ENCODE measurements around the gene IFI44L.

IFI44L gene

GRCh38 chr1:78652019-78652560 lies 31.8 kb downstream of the IFI44L start:
- Histone ChIP-seq H3K9me3 (ENCODE audit: control insufficient read depth, insufficient read depth, low read length) (no peaks in the 10 kb centered on the region; the same call in 1 of the 2 replicates), H3K36me3 (ENCODE audit: insufficient read depth, low read length) (no peaks in the 10 kb centered on the region), H3K9ac (ENCODE audit: low read depth, low read length) (no peak overlapping the region), H3K4me1 (ENCODE audit: insufficient read depth, low read length) (no peaks in the 10 kb centered on the region)

- Histone ChIP-seq H3K9me3 (ENCODE audit: control insufficient read depth, insufficient read depth, low read length) (no peaks in the 10 kb centered on the region), H3K4me1 (ENCODE audit: insufficient read depth, low read length) (no peaks in the 10 kb centered on the region), H3K9ac (ENCODE audit: low read depth, low read length) (no peak overlapping the region), H3K36me3 (ENCODE audit: insufficient read depth, low read length) (no peaks in the 10 kb centered on the region)
Observed at GRCh38 chr1:78658901-78659300, 38.7 kb downstream of the IFI44L start.

DNA sequence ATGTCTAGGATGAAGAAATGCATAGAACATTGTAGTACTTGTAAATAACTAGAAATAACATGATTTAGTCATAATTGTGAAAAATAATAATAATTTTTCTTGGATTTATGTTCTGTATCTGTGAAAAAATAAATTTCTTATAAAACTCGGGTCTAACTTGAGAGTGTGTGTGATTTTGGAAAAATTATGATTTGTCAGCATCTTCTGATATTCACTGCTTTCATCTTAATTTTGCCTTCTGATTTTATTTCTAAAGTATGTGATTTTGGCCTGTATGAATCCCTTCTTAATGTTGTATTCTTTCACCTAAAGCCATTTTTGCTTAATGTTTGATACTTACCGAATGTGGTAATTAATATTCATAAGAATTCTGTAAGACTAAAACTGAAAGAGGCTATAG lies 43.7 kb downstream of the IFI44L start:
- Histone ChIP-seq H3K4me1 (ENCODE audit: insufficient read depth, low read length) (no peaks in the 10 kb centered on the region), H3K9ac (ENCODE audit: low read depth, low read length) (no peak overlapping the region), H3K36me3 (ENCODE audit: insufficient read depth, low read length) (no peaks in the 10 kb centered on the region), H3K9me3 (ENCODE audit: control insufficient read depth, insufficient read depth, low read length) (no peaks in the 10 kb centered on the region)

- H3K9me3 ChIP-seq (ENCODE audit: control insufficient read depth, insufficient read depth, low read length), result no peaks in the 10 kb centered on the region
- H3K9ac ChIP-seq (ENCODE audit: low read depth, low read length), result no peak overlapping the region
- H3K36me3 ChIP-seq (ENCODE audit: insufficient read depth, low read length), result no peaks in the 10 kb centered on the region
- no peaks in the 10 kb centered on the region for H3K4me1 ChIP-seq (ENCODE audit: insufficient read depth, low read length)
Observed at GRCh38 chr1:78664763-78665162, 44.5 kb downstream of the IFI44L start.

DNA sequence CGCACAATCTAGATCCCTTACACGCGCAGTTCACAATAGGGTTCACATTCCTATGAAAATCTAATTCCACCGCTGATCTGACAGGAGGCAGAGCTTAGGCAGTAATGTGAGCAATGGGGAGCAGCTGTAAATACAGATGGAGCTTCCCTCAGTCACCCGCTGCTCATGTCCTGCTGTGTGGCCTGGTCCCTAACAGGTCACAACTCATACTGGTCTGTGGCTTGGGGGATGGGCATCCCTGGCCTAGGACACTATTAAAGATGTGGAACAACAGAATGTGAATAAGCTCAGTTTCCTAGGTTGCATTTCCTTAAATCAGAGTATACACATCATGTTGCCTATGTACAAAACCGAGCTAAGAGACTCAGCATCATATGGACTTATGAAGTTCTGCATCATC lies 45.6 kb downstream of the IFI44L start:
- H3K9me3 ChIP-seq (ENCODE audit: control insufficient read depth, insufficient read depth, low read length), result no peaks in the 10 kb centered on the region
- H3K4me1 ChIP-seq (ENCODE audit: insufficient read depth, low read length), result no peaks in the 10 kb centered on the region
- no peaks in the 10 kb centered on the region for H3K36me3 ChIP-seq (ENCODE audit: insufficient read depth, low read length)
- no peak overlapping the region for H3K9ac ChIP-seq (ENCODE audit: low read depth, low read length)

- Histone ChIP-seq H3K36me3 (ENCODE audit: insufficient read depth, low read length) (no peaks in the 10 kb centered on the region), H3K9me3 (ENCODE audit: control insufficient read depth, insufficient read depth, low read length) (no peaks in the 10 kb centered on the region), H3K4me1 (ENCODE audit: insufficient read depth, low read length) (no peaks in the 10 kb centered on the region), H3K9ac (ENCODE audit: low read depth, low read length) (no peak overlapping the region)
Observed at GRCh38 chr1:78667939-78668338, 47.7 kb downstream of the IFI44L start.

- no peaks in the 10 kb centered on the region for H3K9me3 ChIP-seq (ENCODE audit: control insufficient read depth, insufficient read depth, low read length)
- no peak overlapping the region for H3K9ac ChIP-seq (ENCODE audit: low read depth, low read length)
- H3K36me3 ChIP-seq (ENCODE audit: insufficient read depth, low read length), result no peaks in the 10 kb centered on the region
Observed at GRCh38 chr1:78668427-78668826, 48.2 kb downstream of the IFI44L start.

GRCh38 chr1:78672428-78672827 lies 52.2 kb downstream of the IFI44L start:
- Histone ChIP-seq H3K9me3 (ENCODE audit: control insufficient read depth, insufficient read depth, low read length) (no peaks in the 10 kb centered on the region), H3K9ac (ENCODE audit: low read depth, low read length) (no peak overlapping the region), H3K36me3 (ENCODE audit: insufficient read depth, low read length) (no peaks in the 10 kb centered on the region), H3K4me1 (ENCODE audit: insufficient read depth, low read length) (no peaks in the 10 kb centered on the region)

More at GRCh38 chr1:78668427-78668826, 48.2 kb downstream of the IFI44L start:
- H3K4me1 ChIP-seq (ENCODE audit: insufficient read depth, low read length), result no peaks in the 10 kb centered on the region

GRCh38 chr1:78673120-78673519 lies 52.9 kb downstream of the IFI44L start:
- Histone ChIP-seq H3K36me3 (ENCODE audit: insufficient read depth, low read length) (no peaks in the 10 kb centered on the region), H3K9ac (ENCODE audit: low read depth, low read length) (no peak overlapping the region), H3K9me3 (ENCODE audit: control insufficient read depth, insufficient read depth, low read length) (no peaks in the 10 kb centered on the region), H3K4me1 (ENCODE audit: insufficient read depth, low read length) (no peaks in the 10 kb centered on the region)

- H3K9ac ChIP-seq (ENCODE audit: low read depth, low read length), result no peak overlapping the region
- no peaks in the 10 kb centered on the region for H3K4me1 ChIP-seq (ENCODE audit: insufficient read depth, low read length)
- H3K9me3 ChIP-seq (ENCODE audit: control insufficient read depth, insufficient read depth, low read length), result no peaks in the 10 kb centered on the region
- H3K36me3 ChIP-seq (ENCODE audit: insufficient read depth, low read length), result no peaks in the 10 kb centered on the region
Observed at GRCh38 chr1:78676347-78676982, 56.2 kb downstream of the IFI44L start.

GRCh38 chr1:78676993-78677392 lies 56.7 kb downstream of the IFI44L start:
- Histone ChIP-seq H3K36me3 (ENCODE audit: insufficient read depth, low read length) (no peaks in the 10 kb centered on the region), H3K9me3 (ENCODE audit: control insufficient read depth, insufficient read depth, low read length) (no peaks in the 10 kb centered on the region), H3K9ac (ENCODE audit: low read depth, low read length) (no peak overlapping the region)

GRCh38 chr1:78677788-78678187 lies 57.5 kb downstream of the IFI44L start:
- H3K9ac ChIP-seq (ENCODE audit: low read depth, low read length), result no peak overlapping the region
- no peaks in the 10 kb centered on the region for H3K36me3 ChIP-seq (ENCODE audit: insufficient read depth, low read length)
- no peaks in the 10 kb centered on the region for H3K9me3 ChIP-seq (ENCODE audit: control insufficient read depth, insufficient read depth, low read length)
- H3K4me1 ChIP-seq (ENCODE audit: insufficient read depth, low read length), result no peaks in the 10 kb centered on the region

More at GRCh38 chr1:78676993-78677392, 56.7 kb downstream of the IFI44L start:
- no peaks in the 10 kb centered on the region for H3K4me1 ChIP-seq (ENCODE audit: insufficient read depth, low read length)

- no peaks in the 10 kb centered on the region for H3K9me3 ChIP-seq (ENCODE audit: control insufficient read depth, insufficient read depth, low read length)
- no peaks in the 10 kb centered on the region for H3K4me1 ChIP-seq (ENCODE audit: insufficient read depth, low read length)
- H3K36me3 ChIP-seq (ENCODE audit: insufficient read depth, low read length), result no peaks in the 10 kb centered on the region
- no peak overlapping the region for H3K9ac ChIP-seq (ENCODE audit: low read depth, low read length)
Observed at GRCh38 chr1:78678324-78678723, 58.1 kb downstream of the IFI44L start.

DNA sequence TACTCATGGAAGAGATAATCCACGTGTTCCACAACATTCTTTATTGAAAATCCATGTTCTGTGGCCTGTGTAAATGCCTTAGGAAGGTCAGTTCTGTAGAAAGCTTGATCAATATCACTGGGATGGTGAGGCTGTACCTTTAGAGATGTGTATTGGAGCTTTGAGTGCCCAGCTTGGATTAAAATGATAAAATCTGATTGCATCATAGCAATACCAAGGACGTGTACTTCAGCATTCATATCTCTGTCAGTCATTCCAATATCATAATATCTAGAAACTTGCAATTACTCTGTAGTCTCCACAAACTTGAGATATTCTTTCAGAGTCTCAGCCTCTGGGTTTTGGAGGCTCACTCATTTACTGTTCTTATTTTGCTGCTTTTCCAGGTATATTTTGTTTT lies 61.0 kb downstream of the IFI44L start:
- Histone ChIP-seq H3K9me3 (ENCODE audit: control insufficient read depth, insufficient read depth, low read length) (no peaks in the 10 kb centered on the region), H3K4me1 (ENCODE audit: insufficient read depth, low read length) (no peaks in the 10 kb centered on the region), H3K36me3 (ENCODE audit: insufficient read depth, low read length) (no peaks in the 10 kb centered on the region), H3K9ac (ENCODE audit: low read depth, low read length) (no peak overlapping the region)

- Histone ChIP-seq H3K9ac (ENCODE audit: low read depth, low read length) (no peak overlapping the region), H3K36me3 (ENCODE audit: insufficient read depth, low read length) (no peaks in the 10 kb centered on the region), H3K9me3 (ENCODE audit: control insufficient read depth, insufficient read depth, low read length) (no peaks in the 10 kb centered on the region), H3K4me1 (ENCODE audit: insufficient read depth, low read length) (no peaks in the 10 kb centered on the region)
Observed at GRCh38 chr1:78682496-78682895, 62.2 kb downstream of the IFI44L start.
